ENCODE results near the gene SLC13A3.

GRCh38 chr20:46683939-46684750 is 32.9 kb upstream of the SLC13A3 start:
- TF ChIP-seq EZH2 (IDR thresholded peaks at IDR 0.05) (no peak), POLR2AphosphoS5 (IDR thresholded peaks at IDR 0.05; ENCODE audit: borderline replicate concordance, low read depth, low read length) (no peak), FOXP2 (optimal IDR thresholded peaks at IDR 0.05; ENCODE audit: control extremely low read depth, extremely low read length, insufficient read depth) (no peak)

All from SK-N-MC (cell line).